A673 (cell line): Measurements from ENCODE around the gene BMPR1A. TPM values are rescaled to one million over a fixed set of nuclear protein-coding genes. Genes with fewer than 3 reads are reported as not detected.

ENCODE experiments used
- BruUV-seq: library from RNA; stranded (reverse); fragments of 400-500 nt; replicated peaks from 2 replicates; lab custom pipeline; 2021; lab: Mats Ljungman, UMichigan
- CTCF ChIA-PET: fragments of 300-600 bp; sonication (Branson Sonifier 250); formaldehyde crosslinking; loops from one replicate; lab custom pipeline; 2022; ENCODE audit warnings: antibody characterized with exemption; lab: Charles Lee
- POLR2A ChIA-PET: fragments of 300-600 bp; sonication (Branson Sonifier 250); formaldehyde crosslinking; loops from one replicate; lab custom pipeline; 2022; ENCODE audit warnings: antibody characterized with exemption; ENCODE audit not compliant: low non-redundant PET; lab: Charles Lee
- DNase-seq: peaks from one replicate; pipeline ENCODE4 v3.0.0-alpha.2; 2015; ENCODE audit warnings: low spot score
- H3K27ac ChIP-seq: fragments of 200-600 bp; sonication (generic); 2 replicates; pipeline ENCODE4 v1.5.1; 2016; ENCODE audit warnings: mixed run types, low read depth, mild to moderate bottlenecking, mixed read lengths, antibody characterized with exemption, low read length; ENCODE audit not compliant: poor library complexity, severe bottlenecking
- H3K27me3 ChIP-seq: fragments of 200-600 bp; sonication (generic); replicated peaks from 2 replicates; pipeline ENCODE4 v1.6.1; 2017; ENCODE audit warnings: mixed run types, low read depth, mild to moderate bottlenecking, mixed read lengths, antibody characterized with exemption, low read length; ENCODE audit not compliant: insufficient read depth, poor library complexity
- H3K36me3 ChIP-seq: fragments of 200-600 bp; sonication (generic); 2 replicates; pipeline ENCODE4 v1.6.1; 2016; ENCODE audit warnings: mixed run types, mild to moderate bottlenecking, mixed read lengths, antibody characterized with exemption, low read length; ENCODE audit not compliant: insufficient read depth, poor library complexity, severe bottlenecking
- H3K4me1 ChIP-seq: fragments of 200-600 bp; sonication (generic); 2 replicates; pipeline ENCODE4 v1.6.1; 2017; ENCODE audit warnings: mixed run types, mild to moderate bottlenecking, mixed read lengths, antibody characterized with exemption, low read length; ENCODE audit not compliant: insufficient read depth, poor library complexity, severe bottlenecking
- H3K4me3 ChIP-seq: fragments of 200-600 bp; sonication (generic); 2 replicates; pipeline ENCODE4 v1.5.1; 2016; ENCODE audit warnings: low read depth, mixed run types, mild to moderate bottlenecking, mixed read lengths, low read length; ENCODE audit not compliant: poor library complexity, severe bottlenecking
- H3K9me3 ChIP-seq: fragments of 200-600 bp; sonication (generic); 2 replicates; pipeline ENCODE4 v1.6.1; 2016; ENCODE audit warnings: mixed run types, low read depth, mild to moderate bottlenecking, mixed read lengths, antibody characterized with exemption, low read length; ENCODE audit not compliant: poor library complexity, severe bottlenecking
- EZH2 ChIP-seq: fragments of 200-600 bp; sonication (generic); IDR thresholded peaks from 2 replicates; pipeline ENCODE4 v1.6.1; 2017; ENCODE audit warnings: borderline replicate concordance, low read depth, mild to moderate bottlenecking, mixed read lengths, antibody characterized with exemption, low read length; ENCODE audit not compliant: poor library complexity, severe bottlenecking
- intact Hi-C: fragments of 100-400 bp; cut with micrococcal nuclease; formaldehyde crosslinking; loops from one replicate; pipeline ENCODE4 v1.10.0; 2022; ENCODE audit not compliant: unreplicated experiment
- total RNA-seq: library from RNA; stranded (reverse); gene quantifications from 2 replicates; pipeline ENCODE4 v1.2.3, GENCODE V29; 2021
- TF ChIP-seq, protein P1 (sequence below): fragments of 300-800, 200-600 bp; sonication (generic); conservative IDR thresholded peaks from 2 replicates; pipeline ENCODE4 v1.5.1; 2017; ENCODE audit warnings: low read depth, mild to moderate bottlenecking, antibody characterized with exemption, low read length, moderate library complexity, mixed read lengths

BMPR1A gene
- total RNA-seq, 1 experiment from 2014 or later = 136 TPM

GRCh38 chr10:86956195-86956847 is 199.9 kb downstream of the BMPR1A start:
- intact Hi-C loops = no loop called here
- Histone ChIP-seq H3K36me3 (no peaks in the 10 kb centered on the region), H3K4me1 (peaks cover 25% of the 10 kb centered on the region), H3K27ac (no peak overlapping the region), H3K27me3 (no peaks in the 10 kb centered on the region), H3K9me3 (no peaks in the 10 kb centered on the region), H3K4me3 (no peak overlapping the region)
- DNase-seq = no peak
- POLR2A ChIA-PET = no interaction called here
- no TSS peak for BruUV-seq
- TF ChIP-seq EZH2 = no peak
- TF ChIP-seq, protein P1, sequence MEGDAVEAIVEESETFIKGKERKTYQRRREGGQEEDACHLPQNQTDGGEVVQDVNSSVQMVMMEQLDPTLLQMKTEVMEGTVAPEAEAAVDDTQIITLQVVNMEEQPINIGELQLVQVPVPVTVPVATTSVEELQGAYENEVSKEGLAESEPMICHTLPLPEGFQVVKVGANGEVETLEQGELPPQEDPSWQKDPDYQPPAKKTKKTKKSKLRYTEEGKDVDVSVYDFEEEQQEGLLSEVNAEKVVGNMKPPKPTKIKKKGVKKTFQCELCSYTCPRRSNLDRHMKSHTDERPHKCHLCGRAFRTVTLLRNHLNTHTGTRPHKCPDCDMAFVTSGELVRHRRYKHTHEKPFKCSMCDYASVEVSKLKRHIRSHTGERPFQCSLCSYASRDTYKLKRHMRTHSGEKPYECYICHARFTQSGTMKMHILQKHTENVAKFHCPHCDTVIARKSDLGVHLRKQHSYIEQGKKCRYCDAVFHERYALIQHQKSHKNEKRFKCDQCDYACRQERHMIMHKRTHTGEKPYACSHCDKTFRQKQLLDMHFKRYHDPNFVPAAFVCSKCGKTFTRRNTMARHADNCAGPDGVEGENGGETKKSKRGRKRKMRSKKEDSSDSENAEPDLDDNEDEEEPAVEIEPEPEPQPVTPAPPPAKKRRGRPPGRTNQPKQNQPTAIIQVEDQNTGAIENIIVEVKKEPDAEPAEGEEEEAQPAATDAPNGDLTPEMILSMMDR = no peak
- CTCF ChIA-PET = no interaction called here

GRCh38 chr10:86956848-86957448 is 200.5 kb downstream of the BMPR1A start:
- intact Hi-C loops = no loop called here
- POLR2A ChIA-PET = no interaction called here
- BruUV-seq = no TSS peak
- Histone ChIP-seq H3K4me1 (peaks cover 25% of the 10 kb centered on the region), H3K27me3 (no peaks in the 10 kb centered on the region), H3K27ac (no peak overlapping the region), H3K36me3 (no peaks in the 10 kb centered on the region), H3K4me3 (no peak overlapping the region), H3K9me3 (no peaks in the 10 kb centered on the region)
- CTCF ChIA-PET = no interaction called here
- no peak for DNase-seq
- TF ChIP-seq, protein P1 = no peak
- TF ChIP-seq EZH2 = no peak

- H3K36me3 ChIP-seq = no peaks in the 10 kb centered on the region
- POLR2A ChIA-PET = no interaction called here
- TF ChIP-seq EZH2 = no peak
- TF ChIP-seq, protein P1 = no peak
- H3K27me3 ChIP-seq = no peaks in the 10 kb centered on the region
- BruUV-seq = no TSS peak
- no peak for DNase-seq
- intact Hi-C loops = no loop called here
- H3K4me3 ChIP-seq = no peak within 1 kb of the TSS
- H3K4me1 ChIP-seq = peaks cover 25% of the 10 kb centered on the region
- CTCF ChIA-PET = no interaction called here
- H3K27ac ChIP-seq = no peak within 1 kb of the TSS
- H3K9me3 ChIP-seq = no peaks in the 10 kb centered on the region
Observed at GRCh38 chr10:86957471-86958115, 201.2 kb downstream of the BMPR1A start, which contains the start of gene MMRN2. TSS of gene MMRN2 (minus strand) at chr10:86957615. CDS start at chr10:86957541, 74 bp downstream.
